AG09309 (cell line): Measurements from ENCODE around the gene TWIST2.
A peak's percentile ranks its signal among the peaks of the same experiment; 100 is the strongest.

Source experiments
- DNase-seq: peaks from one replicate; pipeline ENCODE4 v3.0.0-alpha.2; 2010; ENCODE audit warnings: low read depth
- H3K4me3 ChIP-seq: 2 replicates; pipeline ENCODE4 v1.5.1; 2011; ENCODE audit warnings: mild to moderate bottlenecking, low read depth, low read length, moderate library complexity; ENCODE audit not compliant: control insufficient read depth
- CTCF ChIP-seq: IDR thresholded peaks from 2 replicates; pipeline ENCODE4 v1.5.1; 2011; ENCODE audit warnings: mild to moderate bottlenecking, low read depth, low read length, inconsistent platforms; ENCODE audit not compliant: insufficient read depth, control insufficient read depth; ENCODE audit errors: missing control alignments

The TWIST2 gene

GRCh38 chr2:238930216-238930615 is 82.3 kb downstream of the TWIST2 start:
- DNase-seq = no peak
- no peak for TF ChIP-seq CTCF

GRCh38 chr2:238936162-238937052 is 88.5 kb downstream of the TWIST2 start:
- H3K4me3 ChIP-seq = no peak overlapping the region
- no peak for DNase-seq
- TF ChIP-seq CTCF = no peak

More at GRCh38 chr2:238930216-238930615, 82.3 kb downstream of the TWIST2 start:
- H3K4me3 ChIP-seq = no peak overlapping the region

GRCh38 chr2:238938003-238938400 is 90.1 kb downstream of the TWIST2 start:
- TF ChIP-seq CTCF = no peak
- no peak overlapping the region for H3K4me3 ChIP-seq
- no peak for DNase-seq

DNA sequence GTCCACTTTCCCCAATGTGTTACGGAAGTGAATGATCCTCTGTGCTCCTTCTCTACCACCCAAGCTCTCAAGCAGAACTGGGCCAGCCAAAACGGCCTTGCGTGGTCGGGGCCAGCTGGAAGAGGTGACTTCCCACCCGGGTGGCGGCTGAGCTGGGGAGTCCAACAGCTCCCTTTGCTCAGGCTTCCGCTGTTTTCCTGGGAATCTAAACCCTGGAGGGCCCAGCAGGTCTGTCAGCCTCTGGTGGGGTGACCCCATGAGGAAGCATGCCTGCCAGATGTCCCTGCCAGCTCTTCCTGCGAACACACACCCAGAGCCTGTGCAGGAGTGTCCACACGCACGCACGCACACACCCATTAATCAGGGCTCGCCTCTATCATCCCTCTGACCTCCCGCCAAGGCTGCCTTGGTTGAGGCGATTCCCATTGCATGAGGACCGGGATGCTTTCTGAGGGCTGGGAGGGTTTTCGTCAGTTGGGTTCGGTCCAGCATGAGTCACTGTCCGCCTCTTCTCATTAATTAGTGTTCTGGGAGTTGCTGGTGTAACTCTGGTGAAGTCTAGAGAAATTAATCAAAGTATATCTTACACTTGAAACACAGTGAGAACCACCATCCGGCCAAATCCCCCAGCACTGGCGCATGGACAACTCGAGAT is 90.6 kb downstream of the TWIST2 start:
- peak; percentile 99 for DNase-seq
- no peak overlapping the region for H3K4me3 ChIP-seq
- TF ChIP-seq CTCF = no peak

GRCh38 chr2:238939074-238939473 is 91.2 kb downstream of the TWIST2 start:
- H3K4me3 ChIP-seq = no peak overlapping the region
- peak; percentile 79 for DNase-seq
- TF ChIP-seq CTCF = no peak

- no peak for TF ChIP-seq CTCF
- no peak overlapping the region for H3K4me3 ChIP-seq
- DNase-seq = no peak
Observed at GRCh38 chr2:238939521-238940403, 91.9 kb downstream of the TWIST2 start.
